Liver (tissue), 9 donors: ENCODE results near the gene CRY1. TPM values are rescaled to one million over a fixed set of nuclear protein-coding genes. Genes with fewer than 3 reads are reported as not detected.

Source experiments
- DNase-seq: peaks from one replicate; pipeline ENCODE4 v3.0.0-alpha.2; 2017; ENCODE audit warnings: low spot score
- H3K27ac ChIP-seq, 2 donors: one replicate each; pipeline ENCODE4 v1.7.0; 2013; ENCODE audit warnings: inconsistent platforms in 2 of 2, low read length in 2 of 2, control low read depth in 1 of 2, low read depth in 1 of 2, mild to moderate bottlenecking in 1 of 2
- H3K27me3 ChIP-seq, 4 donors: one replicate each; pipeline versions ENCODE4 v1.6.1 to v1.7.0; 2013; ENCODE audit warnings: low read length in 3 of 4, inconsistent platforms in 1 of 4, mild to moderate bottlenecking in 1 of 4, moderate library complexity in 1 of 4; ENCODE audit not compliant: control insufficient read depth in 4 of 4, insufficient read depth in 4 of 4
- H3K36me3 ChIP-seq, 4 donors: one replicate each; pipeline versions ENCODE4 v1.6.1 to v1.7.0; 2013; ENCODE audit warnings: low read length in 3 of 4, mild to moderate bottlenecking in 3 of 4, low read depth in 1 of 4, moderate library complexity in 1 of 4; ENCODE audit not compliant: control insufficient read depth in 4 of 4, insufficient read depth in 3 of 4
- H3K4me1 ChIP-seq, 4 donors: one replicate each; pipeline versions ENCODE4 v1.6.1 to v1.7.0; 2013; ENCODE audit warnings: low read length in 3 of 4, mild to moderate bottlenecking in 3 of 4, moderate library complexity in 1 of 4; ENCODE audit not compliant: control insufficient read depth in 4 of 4, insufficient read depth in 4 of 4
- H3K4me3 ChIP-seq, 3 donors: one replicate each; pipeline versions ENCODE4 v1.6.1 to v1.7.0; 2013; ENCODE audit warnings: low read length in 3 of 3, control low read depth in 1 of 3, low read depth in 1 of 3, mild to moderate bottlenecking in 1 of 3
- H3K9ac ChIP-seq, 2 donors: one replicate each; pipeline ENCODE4 v1.7.0; 2013; ENCODE audit warnings: low read length in 2 of 2, mild to moderate bottlenecking in 2 of 2, moderate library complexity in 2 of 2, control low read depth in 1 of 2, low read depth in 1 of 2
- H3K9me3 ChIP-seq, 4 donors: one replicate each; pipeline versions ENCODE4 v1.6.1 to v1.7.0; 2013; ENCODE audit warnings: low read length in 3 of 4; ENCODE audit not compliant: control insufficient read depth in 4 of 4
- ATF3 ChIP-seq: IDR thresholded peaks from 2 replicates; pipeline ENCODE4 v1.6.1; 2016; ENCODE audit warnings: antibody characterized with exemption
- EGR1 ChIP-seq, 2 donors: IDR thresholded peaks; 2 replicates each; pipeline ENCODE4 v1.6.1; 2016 to 2018; ENCODE audit warnings: antibody characterized with exemption in 2 of 2, low read depth in 2 of 2
- FOXA2 ChIP-seq: IDR thresholded peaks from 2 replicates; pipeline ENCODE4 v1.6.1; 2016; ENCODE audit warnings: antibody characterized with exemption
- GABPA ChIP-seq, 2 donors: IDR thresholded peaks in 1 of 2; conservative IDR thresholded peaks in 1 of 2; 2 replicates each; pipeline ENCODE4 v1.6.1; 2016; ENCODE audit warnings: antibody characterized with exemption in 2 of 2, mild to moderate bottlenecking in 1 of 2, moderate library complexity in 1 of 2
- HNF4A ChIP-seq, 2 donors: conservative IDR thresholded peaks; 2 replicates each; pipeline ENCODE4 v1.6.1; 2016; ENCODE audit warnings: antibody characterized with exemption in 2 of 2, mild to moderate bottlenecking in 2 of 2
- HNF4G ChIP-seq: IDR thresholded peaks from 2 replicates; pipeline ENCODE4 v1.6.1; 2016; ENCODE audit warnings: antibody characterized with exemption
- NR2F2 ChIP-seq: IDR thresholded peaks from 2 replicates; pipeline ENCODE4 v1.6.1; 2016; ENCODE audit warnings: antibody characterized with exemption
- REST ChIP-seq: IDR thresholded peaks from 2 replicates; pipeline ENCODE4 v1.6.1; 2016; ENCODE audit warnings: antibody characterized with exemption, mild to moderate bottlenecking
- RXRA ChIP-seq, 2 donors: IDR thresholded peaks; 2 replicates each; pipeline ENCODE4 v1.6.1; 2017 to 2018; ENCODE audit warnings: antibody characterized with exemption in 2 of 2, mild to moderate bottlenecking in 1 of 2
- SP1 ChIP-seq: IDR thresholded peaks from 2 replicates; pipeline ENCODE4 v1.6.1; 2018; ENCODE audit warnings: antibody characterized with exemption, mild to moderate bottlenecking
- TAF1 ChIP-seq: conservative IDR thresholded peaks from 2 replicates; pipeline ENCODE4 v1.6.1; 2016; ENCODE audit warnings: antibody characterized with exemption, mild to moderate bottlenecking
- ZBTB33 ChIP-seq: IDR thresholded peaks from 2 replicates; pipeline ENCODE4 v1.6.1; 2016; ENCODE audit warnings: antibody characterized with exemption
- WGBS: extraction: QIAGEN DNeasy Blood & Tissue Kit; methylation state at CpG from one replicate; pipeline ENCODE4 v1.1.7; 2013; 5-methylcytosine and 5-hydroxymethylcytosine counted together
- polyA plus RNA-seq, 2 donors: library from polyadenylated mRNA; stranded (reverse) in 1 of 2; unstranded in 1 of 2; fragments of 200-250 nt in 1 of 2; fragments of >200 nt in 1 of 2; fragmentation: Nextera tagmentation in 1 of 2; extraction: Ambion mirVana in 1 of 2; gene quantifications; one replicate each; pipeline versions ENCODE4 v1.2.1 to v1.2.3, GENCODE V29; 2013 to 2015
- total RNA-seq, 2 donors: library from RNA; depleted of rRNA; stranded (reverse); fragments of >200 nt; gene quantifications; one replicate each; pipeline ENCODE4 v1.2.3, GENCODE V29; 2014
- donor health status: healthy.
- donor health status: healthy.
- donor health status: healthy.
- donor health status: healthy.
- donor health status: healthy.

Gene CRY1
- total and polyA plus RNA-seq, 4 donors, result 5.7 to 16.6 (median 10.1) TPM

- WGBS, result 27% methylated on average over 4 of the region's 4 CpGs
- TF ChIP-seq RXRA (IDR thresholded peaks at IDR 0.05), result no peak
- TF ChIP-seq NR2F2, result no peak
- no peak for TF ChIP-seq FOXA2
- no peak for TF ChIP-seq HNF4A (conservative IDR thresholded peaks at IDR 0.05)
- TF ChIP-seq TAF1, result no peak
- TF ChIP-seq ZBTB33, result no peak
- no peak for TF ChIP-seq HNF4G
- TF ChIP-seq ATF3, result no peak
- no peak for TF ChIP-seq REST
- no peak for TF ChIP-seq EGR1 (IDR thresholded peaks at IDR 0.05; ENCODE audit: low read depth in 2 of 2)
- TF ChIP-seq SP1, result no peak
- no peak for TF ChIP-seq GABPA (IDR thresholded peaks at IDR 0.05 in 1 of 2, conservative IDR thresholded peaks at IDR 0.05 in 1 of 2)
- Histone ChIP-seq H3K4me1 (peaks cover 6 to 16% (median 13%) of the 10 kb centered on the region in 4 donors), H3K27ac (peak overlapping the region; percentile 69 to 90), H3K4me3 (peak overlapping the region; percentile 49 to 75 (median 55)), H3K9me3 (no peaks in the 10 kb centered on the region), H3K27me3 (no peaks in the 10 kb centered on the region), H3K9ac (peak overlapping the region; percentile 59 to 93), H3K36me3 (peaks cover 0 to 3% (median 1%) of the 10 kb centered on the region in 4 donors)
- DNase-seq, result no peak
Measured at GRCh38 chr12:106986135-106986534, 107.2 kb downstream of the CRY1 start.

- Histone ChIP-seq H3K27me3 (no peaks in the 10 kb centered on the region), H3K36me3 (peaks cover 0 to 3% (median 1%) of the 10 kb centered on the region in 4 donors), H3K9ac (no peak overlapping the region), H3K4me1 (peaks cover 6 to 16% (median 13%) of the 10 kb centered on the region in 4 donors), H3K4me3 (no peak overlapping the region), H3K9me3 (no peaks in the 10 kb centered on the region), H3K27ac (no peak overlapping the region)
- 93% methylated on average over 5 of the region's 5 CpGs for WGBS
- no peak for DNase-seq
- TF ChIP-seq ZBTB33 (no peak), HNF4A (conservative IDR thresholded peaks at IDR 0.05) (peak in 1 of 2 donors; percentile 22)
Measured at GRCh38 chr12:106985479-106985878, 107.9 kb downstream of the CRY1 start.
